HAP-1 (cell line): ENCODE data around the gene NRG2.

Source experiments
- DNase-seq, 2 experiments: peaks; one replicate each; pipeline ENCODE4 v3.0.0-alpha.2; 2016 to 2020; ENCODE audit warnings: low spot score in 2 of 2
- H3K27me3 ChIP-seq: fragments of 250-450 bp; sonication (Bioruptor Pico); 2 replicates; pipeline ENCODE4 v1.5.1; 2020; ENCODE audit warnings: low read depth, mild to moderate bottlenecking, moderate library complexity
- H3K36me3 ChIP-seq: fragments of 250-450 bp; sonication (Bioruptor Pico); replicated peaks from 2 replicates; pipeline ENCODE4 v1.5.1; 2020; ENCODE audit warnings: mild to moderate bottlenecking
- H3K4me1 ChIP-seq: fragments of 250-450 bp; sonication (Bioruptor Pico); 2 replicates; pipeline ENCODE4 v1.5.1; 2020; ENCODE audit warnings: mild to moderate bottlenecking
- H3K4me3 ChIP-seq: fragments of 250-450 bp; sonication (Bioruptor Pico); 2 replicates; pipeline ENCODE4 v1.5.1; 2020; ENCODE audit warnings: mild to moderate bottlenecking, moderate library complexity
- H3K9me3 ChIP-seq: fragments of 250-450 bp; sonication (Bioruptor Pico); 2 replicates; pipeline ENCODE4 v1.5.1; 2020; ENCODE audit warnings: mild to moderate bottlenecking, moderate library complexity
- in situ Hi-C: fragments of 300-500 bp; cut with MboI; formaldehyde crosslinking; loops from 3 replicates; pipeline ENCODE4 v1.14.3; 2020; ENCODE audit warnings: low sequenced_read_pairs, inconsistent platforms, mixed read lengths

Gene NRG2

GRCh38 chr5:140033037-140033760 is 9.9 kb downstream of the NRG2 start:
- Histone ChIP-seq H3K4me1 (0 out of 2 replicates have a peak, but pooled peaks cover under 1% of the 10 kb centered on the region), H3K9me3 (no peaks in the 10 kb centered on the region), H3K27me3 (no peaks in the 10 kb centered on the region), H3K36me3 (no peaks in the 10 kb centered on the region), H3K4me3 (no peak overlapping the region)
- in situ Hi-C loops: no loop called here
- no peak for DNase-seq

- no peaks in the 10 kb centered on the region for H3K36me3 ChIP-seq
- H3K27me3 ChIP-seq: no peaks in the 10 kb centered on the region
- no peak for DNase-seq
- no peak overlapping the region for H3K4me3 ChIP-seq
- H3K9me3 ChIP-seq: no peaks in the 10 kb centered on the region
- in situ Hi-C loops: no loop called here
- H3K4me1 ChIP-seq: no peaks in the 10 kb centered on the region
These were observed 10.8 kb downstream of the NRG2 start for GRCh38 chr5:140032296-140032695.

GRCh38 chr5:140027807-140028206 is 15.3 kb downstream of the NRG2 start:
- Histone ChIP-seq H3K9me3 (no peaks in the 10 kb centered on the region), H3K27me3 (no peaks in the 10 kb centered on the region), H3K36me3 (no peaks in the 10 kb centered on the region), H3K4me1 (no peaks in the 10 kb centered on the region), H3K4me3 (no peak overlapping the region)
- in situ Hi-C loops: no loop called here
- no peak for DNase-seq

- in situ Hi-C loops: no loop called here
- Histone ChIP-seq H3K9me3 (no peaks in the 10 kb centered on the region), H3K4me1 (no peaks in the 10 kb centered on the region), H3K36me3 (no peaks in the 10 kb centered on the region), H3K4me3 (no peak overlapping the region), H3K27me3 (no peaks in the 10 kb centered on the region; the same call in 1 of the 2 replicates)
- no peak for DNase-seq
These were observed 17.4 kb downstream of the NRG2 start for GRCh38 chr5:140025736-140026135.

GRCh38 chr5:140024928-140025327 is 18.2 kb downstream of the NRG2 start:
- Histone ChIP-seq H3K27me3 (no peaks in the 10 kb centered on the region; the same call in 1 of the 2 replicates), H3K36me3 (no peaks in the 10 kb centered on the region), H3K4me1 (no peaks in the 10 kb centered on the region), H3K4me3 (no peak overlapping the region), H3K9me3 (no peaks in the 10 kb centered on the region)
- in situ Hi-C loops: no loop called here
- DNase-seq: no peak

- no peak overlapping the region for H3K4me3 ChIP-seq
- H3K27me3 ChIP-seq: no peaks in the 10 kb centered on the region; the same call in 1 of the 2 replicates
- no peaks in the 10 kb centered on the region for H3K4me1 ChIP-seq
- in situ Hi-C loops: no loop called here
- DNase-seq: no peak
- no peaks in the 10 kb centered on the region for H3K9me3 ChIP-seq
- H3K36me3 ChIP-seq: no peaks in the 10 kb centered on the region
These were observed 19.4 kb downstream of the NRG2 start for GRCh38 chr5:140023611-140024191.

GRCh38 chr5:140020601-140021177 is 22.4 kb downstream of the NRG2 start:
- DNase-seq: no peak
- Histone ChIP-seq H3K36me3 (no peaks in the 10 kb centered on the region), H3K27me3 (peaks cover 4% of the 10 kb centered on the region), H3K4me1 (no peaks in the 10 kb centered on the region), H3K9me3 (no peaks in the 10 kb centered on the region), H3K4me3 (no peak overlapping the region)
- in situ Hi-C loops: no loop called here

- DNase-seq: no peak
- Histone ChIP-seq H3K4me1 (no peaks in the 10 kb centered on the region), H3K36me3 (no peaks in the 10 kb centered on the region), H3K4me3 (no peak overlapping the region), H3K9me3 (no peaks in the 10 kb centered on the region), H3K27me3 (peaks cover 4% of the 10 kb centered on the region)
- in situ Hi-C loops: no loop called here
These were observed 24.0 kb downstream of the NRG2 start for GRCh38 chr5:140018920-140019644.

- H3K4me1 ChIP-seq: no peaks in the 10 kb centered on the region
- peaks cover 4% of the 10 kb centered on the region for H3K27me3 ChIP-seq
- in situ Hi-C loops: no loop called here
- no peaks in the 10 kb centered on the region for H3K36me3 ChIP-seq
- no peak for DNase-seq
- no peaks in the 10 kb centered on the region for H3K9me3 ChIP-seq
- H3K4me3 ChIP-seq: no peak overlapping the region
These were observed 24.6 kb downstream of the NRG2 start for GRCh38 chr5:140018517-140018916.

- in situ Hi-C loops: no loop called here
- Histone ChIP-seq H3K27me3 (peaks cover 4% of the 10 kb centered on the region), H3K9me3 (no peaks in the 10 kb centered on the region), H3K36me3 (no peaks in the 10 kb centered on the region), H3K4me1 (no peaks in the 10 kb centered on the region), H3K4me3 (no peak overlapping the region)
- no peak for DNase-seq
These were observed 25.0 kb downstream of the NRG2 start for GRCh38 chr5:140018096-140018481.

GRCh38 chr5:140017397-140018095 is 25.6 kb downstream of the NRG2 start:
- Histone ChIP-seq H3K27me3 (peaks cover 7% of the 10 kb centered on the region), H3K4me1 (no peaks in the 10 kb centered on the region), H3K4me3 (no peak overlapping the region), H3K9me3 (no peaks in the 10 kb centered on the region), H3K36me3 (no peaks in the 10 kb centered on the region)
- in situ Hi-C loops: no loop called here
- DNase-seq: no peak

- Histone ChIP-seq H3K36me3 (no peaks in the 10 kb centered on the region), H3K4me3 (no peak overlapping the region), H3K9me3 (no peaks in the 10 kb centered on the region), H3K4me1 (no peaks in the 10 kb centered on the region), H3K27me3 (peaks cover 7% of the 10 kb centered on the region)
- in situ Hi-C loops: no loop called here
- no peak for DNase-seq
These were observed 27.4 kb downstream of the NRG2 start for GRCh38 chr5:140015706-140016105.

GRCh38 chr5:140014751-140015150 is 28.3 kb downstream of the NRG2 start:
- H3K4me3 ChIP-seq: no peak overlapping the region
- no peaks in the 10 kb centered on the region for H3K36me3 ChIP-seq
- H3K4me1 ChIP-seq: no peaks in the 10 kb centered on the region
- DNase-seq: no peak
- H3K9me3 ChIP-seq: no peaks in the 10 kb centered on the region
- H3K27me3 ChIP-seq: peaks cover 7% of the 10 kb centered on the region
- in situ Hi-C loops: no loop called here
